HL-60 (cell line): Measurements from ENCODE around the gene PIP5K1B.

Source experiments
- DNase-seq, 2 experiments: peaks; one replicate each; pipeline ENCODE4 v3.0.0-alpha.2; 2010 to 2020; ENCODE audit warnings: low read depth in 1 of 2, low spot score in 1 of 2
- H3K27ac ChIP-seq: fragments of 250-450 bp; sonication (Bioruptor Pico); replicated peaks from 2 replicates; pipeline ENCODE4 v1.5.1; 2020; ENCODE audit warnings: mild to moderate bottlenecking, moderate library complexity
- H3K27me3 ChIP-seq: fragments of 250-450 bp; sonication (Bioruptor Pico); 2 replicates; pipeline ENCODE4 v1.5.1; 2021; ENCODE audit warnings: mild to moderate bottlenecking, moderate library complexity; ENCODE audit not compliant: insufficient read depth, poor library complexity, severe bottlenecking
- H3K4me3 ChIP-seq: replicated peaks from 2 replicates; pipeline ENCODE4 v1.5.1; 2011; ENCODE audit warnings: mild to moderate bottlenecking, control low read depth, low read length; ENCODE audit not compliant: insufficient read depth
- CTCF ChIP-seq: IDR thresholded peaks from one replicate; pipeline ENCODE4 v1.5.1; 2011; ENCODE audit warnings: low read length, control low read depth, inconsistent platforms; ENCODE audit not compliant: insufficient read depth
- GABPA ChIP-seq: IDR thresholded peaks from 2 replicates; pipeline ENCODE4 v1.6.1; 2012; ENCODE audit warnings: low read depth
- POLR2AphosphoS5 ChIP-seq: IDR thresholded peaks from 2 replicates; pipeline ENCODE4 v1.6.1; 2012; ENCODE audit warnings: low read depth
- SPI1 ChIP-seq: IDR thresholded peaks from 2 replicates; pipeline ENCODE4 v1.6.1; 2012; ENCODE audit warnings: low read depth, mild to moderate bottlenecking, borderline replicate concordance
- TF ChIP-seq, protein P1 (sequence below): IDR thresholded peaks from 2 replicates; pipeline ENCODE4 v1.6.1; 2012; ENCODE audit warnings: low read depth; ENCODE audit not compliant: insufficient replicate concordance

Gene PIP5K1B

GRCh38 chr9:68798423-68798822, 93.4 kb downstream of the PIP5K1B start:
- TF ChIP-seq SPI1 (no peak), POLR2AphosphoS5 (no peak), GABPA (no peak), CTCF (no peak)
- TF ChIP-seq, protein P1, sequence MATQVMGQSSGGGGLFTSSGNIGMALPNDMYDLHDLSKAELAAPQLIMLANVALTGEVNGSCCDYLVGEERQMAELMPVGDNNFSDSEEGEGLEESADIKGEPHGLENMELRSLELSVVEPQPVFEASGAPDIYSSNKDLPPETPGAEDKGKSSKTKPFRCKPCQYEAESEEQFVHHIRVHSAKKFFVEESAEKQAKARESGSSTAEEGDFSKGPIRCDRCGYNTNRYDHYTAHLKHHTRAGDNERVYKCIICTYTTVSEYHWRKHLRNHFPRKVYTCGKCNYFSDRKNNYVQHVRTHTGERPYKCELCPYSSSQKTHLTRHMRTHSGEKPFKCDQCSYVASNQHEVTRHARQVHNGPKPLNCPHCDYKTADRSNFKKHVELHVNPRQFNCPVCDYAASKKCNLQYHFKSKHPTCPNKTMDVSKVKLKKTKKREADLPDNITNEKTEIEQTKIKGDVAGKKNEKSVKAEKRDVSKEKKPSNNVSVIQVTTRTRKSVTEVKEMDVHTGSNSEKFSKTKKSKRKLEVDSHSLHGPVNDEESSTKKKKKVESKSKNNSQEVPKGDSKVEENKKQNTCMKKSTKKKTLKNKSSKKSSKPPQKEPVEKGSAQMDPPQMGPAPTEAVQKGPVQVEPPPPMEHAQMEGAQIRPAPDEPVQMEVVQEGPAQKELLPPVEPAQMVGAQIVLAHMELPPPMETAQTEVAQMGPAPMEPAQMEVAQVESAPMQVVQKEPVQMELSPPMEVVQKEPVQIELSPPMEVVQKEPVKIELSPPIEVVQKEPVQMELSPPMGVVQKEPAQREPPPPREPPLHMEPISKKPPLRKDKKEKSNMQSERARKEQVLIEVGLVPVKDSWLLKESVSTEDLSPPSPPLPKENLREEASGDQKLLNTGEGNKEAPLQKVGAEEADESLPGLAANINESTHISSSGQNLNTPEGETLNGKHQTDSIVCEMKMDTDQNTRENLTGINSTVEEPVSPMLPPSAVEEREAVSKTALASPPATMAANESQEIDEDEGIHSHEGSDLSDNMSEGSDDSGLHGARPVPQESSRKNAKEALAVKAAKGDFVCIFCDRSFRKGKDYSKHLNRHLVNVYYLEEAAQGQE = no peak
- DNase-seq = no peak
- Histone ChIP-seq H3K27me3 (no peaks in the 10 kb centered on the region), H3K4me3 (no peak overlapping the region), H3K27ac (no peak overlapping the region)

DNA sequence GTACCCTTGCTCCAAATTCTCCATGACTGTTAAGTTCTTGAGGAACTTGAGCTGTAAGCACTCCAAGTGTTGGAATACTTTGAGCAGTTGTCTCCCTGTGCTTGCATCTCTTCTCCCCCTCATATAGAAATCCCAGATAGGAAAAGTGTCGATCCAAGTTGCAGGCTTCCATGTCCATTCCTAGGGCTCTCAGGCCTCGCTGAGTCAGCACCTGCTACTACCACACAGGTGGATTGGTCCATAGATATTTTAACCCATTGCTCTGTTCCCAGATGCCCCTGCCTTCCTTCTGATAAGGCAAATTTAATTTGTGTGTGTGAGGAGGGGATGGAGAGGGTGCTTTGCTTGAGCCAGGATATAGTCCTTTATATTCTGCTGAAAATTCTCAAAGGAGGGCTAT, 95.8 kb downstream of the PIP5K1B start:
- no peaks in the 10 kb centered on the region for H3K27me3 ChIP-seq
- DNase-seq = no peak
- no peak overlapping the region for H3K27ac ChIP-seq
- TF ChIP-seq GABPA = no peak
- no peak for TF ChIP-seq CTCF
- no peak for TF ChIP-seq POLR2AphosphoS5
- no peak for TF ChIP-seq SPI1
- TF ChIP-seq, protein P1 = no peak
- H3K4me3 ChIP-seq = no peak overlapping the region

DNA sequence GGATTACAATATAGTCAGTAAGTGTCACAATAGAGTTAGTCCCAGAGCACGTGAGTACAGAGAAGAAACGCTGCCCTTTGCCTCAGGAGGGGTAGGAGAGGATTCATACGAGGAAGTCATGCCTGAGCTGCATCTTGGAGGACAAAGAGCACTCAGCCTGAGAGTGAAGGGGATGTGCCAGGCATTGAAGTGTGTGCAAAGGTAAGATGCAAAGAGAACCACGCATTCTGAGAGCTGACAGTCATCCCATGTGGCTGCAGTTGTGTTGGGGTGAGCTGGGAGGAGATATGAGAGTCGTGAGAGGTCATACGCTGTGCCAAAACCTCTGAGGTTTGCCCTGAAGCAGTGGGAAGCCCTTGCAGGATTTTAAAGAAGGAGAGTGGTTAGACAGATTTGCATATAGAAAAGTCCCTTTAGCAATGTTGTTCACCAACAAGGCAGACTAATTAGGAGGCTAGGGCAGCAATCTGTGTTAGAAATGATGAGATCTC, 97.5 kb downstream of the PIP5K1B start:
- Histone ChIP-seq H3K27ac (no peak overlapping the region), H3K4me3 (no peak overlapping the region), H3K27me3 (no peaks in the 10 kb centered on the region)
- TF ChIP-seq SPI1 = no peak
- TF ChIP-seq POLR2AphosphoS5 = no peak
- no peak for TF ChIP-seq CTCF
- TF ChIP-seq, protein P1 = no peak
- no peak for TF ChIP-seq GABPA
- no peak for DNase-seq
